Measurements from ENCODE around the gene SLC26A4.
"Not testable (repeated sequence)": the region's sequence is repeated elsewhere in the genome, so short reads cannot be mapped to it uniquely, and the experiment has no call there.

The SLC26A4 gene

DNA sequence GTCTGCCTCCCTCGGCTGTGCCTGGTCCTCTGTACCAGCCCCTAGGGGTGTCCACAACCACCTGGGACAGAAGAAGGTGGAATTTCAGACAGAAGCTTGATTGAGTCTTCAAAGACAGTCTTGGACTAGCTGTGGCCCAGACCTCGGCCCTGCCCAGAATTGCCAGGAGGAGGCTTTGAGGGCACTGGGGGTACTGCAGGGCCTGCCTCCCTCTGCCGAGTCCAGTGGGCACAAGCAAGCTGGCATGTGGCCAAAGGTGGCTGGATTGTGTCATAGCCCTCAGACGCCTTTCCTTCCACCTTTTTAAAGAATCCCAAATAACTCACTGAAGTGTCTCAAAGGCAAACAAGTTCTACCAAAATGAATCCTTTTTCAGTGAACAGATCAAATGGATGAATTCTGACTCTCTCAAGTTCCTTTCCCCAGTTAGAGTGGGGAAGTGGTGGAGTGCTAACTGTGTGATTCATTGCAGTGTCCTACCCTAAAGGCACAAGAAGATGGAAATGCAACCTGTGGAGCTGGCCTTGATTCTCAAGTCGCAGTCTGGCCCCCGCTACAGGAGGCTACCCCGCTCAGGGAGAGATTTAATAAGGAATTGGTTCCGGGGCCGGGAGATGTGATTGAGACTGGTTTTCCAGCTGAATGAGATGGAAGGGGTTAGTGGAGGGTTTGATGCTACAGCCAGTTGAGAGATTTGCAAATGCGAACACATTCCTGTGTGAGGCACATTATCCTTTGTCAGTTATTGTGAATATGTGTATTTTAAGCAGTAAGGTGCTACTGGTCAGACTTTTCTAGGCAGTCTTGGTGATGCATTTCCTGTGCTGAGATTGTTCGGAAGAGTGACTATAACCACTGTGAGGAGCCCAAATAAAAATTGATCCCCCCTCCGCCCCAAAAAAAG is 28.8 kb upstream of the SLC26A4 start:
- TF ChIP-seq Cebpa-rat (IDR thresholded peaks at IDR 0.05): no peak
- no peaks in the 10 kb centered on the region for H3K4me1 ChIP-seq
- H3K9ac ChIP-seq: no peak overlapping the region
- no peak overlapping the region for H3K4me2 ChIP-seq
- H4K20me1 ChIP-seq: no peaks in the 10 kb centered on the region
- H3K27me3 ChIP-seq: no peaks in the 10 kb centered on the region
- H3K9me3 ChIP-seq: peaks cover 5% of the 10 kb centered on the region; the same call in 1 of the 2 replicates
- H3K4me3 ChIP-seq: no peak overlapping the region
- H3K36me3 ChIP-seq: no peaks in the 10 kb centered on the region
- no peak overlapping the region for H3K27ac ChIP-seq

DNA sequence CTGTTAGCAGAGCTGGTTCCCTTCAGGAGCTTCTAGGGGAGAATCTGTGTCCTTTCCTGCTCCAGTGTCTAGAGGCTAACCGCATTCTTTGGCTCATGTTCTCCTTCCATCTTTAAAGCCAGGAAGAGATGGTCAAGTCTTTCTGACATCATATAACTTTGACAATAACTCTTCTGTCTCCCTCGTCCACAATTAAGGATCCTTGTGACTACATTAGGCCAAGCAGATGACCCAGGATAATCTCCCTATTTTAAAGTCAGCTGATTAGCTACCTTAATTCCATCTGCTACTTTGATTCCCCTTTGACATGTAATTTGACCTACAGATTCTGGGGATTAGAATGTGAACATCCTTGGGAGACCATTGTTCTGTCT is 28.1 kb upstream of the SLC26A4 start:
- Histone ChIP-seq H4K20me1 (no peaks in the 10 kb centered on the region), H3K27ac (no peak overlapping the region), H3K4me2 (no peak overlapping the region), H3K36me3 (no peaks in the 10 kb centered on the region), H3K9ac (no peak overlapping the region), H3K9me3 (no peaks in the 10 kb centered on the region), H3K4me1 (no peaks in the 10 kb centered on the region), H3K4me3 (no peak overlapping the region), H3K27me3 (no peaks in the 10 kb centered on the region)
- TF ChIP-seq Cebpa-rat (IDR thresholded peaks at IDR 0.05): no peak

GRCh38 chr7:107638594-107638993 is 22.0 kb upstream of the SLC26A4 start:
- no peak overlapping the region for H3K4me3 ChIP-seq
- no peaks in the 10 kb centered on the region for H4K20me1 ChIP-seq

GRCh38 chr7:107639070-107639469 is 21.6 kb upstream of the SLC26A4 start:
- H3K36me3 ChIP-seq, H3K4me3 ChIP-seq, H3K9ac ChIP-seq, H3K27ac ChIP-seq, H3K27me3 ChIP-seq, H3K9me3 ChIP-seq, H3K4me1 ChIP-seq, H4K20me1 ChIP-seq: not testable (repeated sequence)
- peak overlapping the region; percentile 43; the same call in 1 of the 2 replicates for H3K4me2 ChIP-seq

More at GRCh38 chr7:107638594-107638993, 22.0 kb upstream of the SLC26A4 start:
- Histone ChIP-seq H3K27me3 (no peaks in the 10 kb centered on the region), H3K27ac (no peak overlapping the region), H3K4me2 (peak overlapping the region; percentile 43; the same call in 1 of the 2 replicates), H3K9ac (no peak overlapping the region), H3K4me1 (peaks cover 7% of the 10 kb centered on the region; the same call in 1 of the 2 replicates), H3K36me3 (no peaks in the 10 kb centered on the region), H3K9me3 (no peaks in the 10 kb centered on the region)
- no peak for TF ChIP-seq Cebpa-rat (IDR thresholded peaks at IDR 0.05)

DNA sequence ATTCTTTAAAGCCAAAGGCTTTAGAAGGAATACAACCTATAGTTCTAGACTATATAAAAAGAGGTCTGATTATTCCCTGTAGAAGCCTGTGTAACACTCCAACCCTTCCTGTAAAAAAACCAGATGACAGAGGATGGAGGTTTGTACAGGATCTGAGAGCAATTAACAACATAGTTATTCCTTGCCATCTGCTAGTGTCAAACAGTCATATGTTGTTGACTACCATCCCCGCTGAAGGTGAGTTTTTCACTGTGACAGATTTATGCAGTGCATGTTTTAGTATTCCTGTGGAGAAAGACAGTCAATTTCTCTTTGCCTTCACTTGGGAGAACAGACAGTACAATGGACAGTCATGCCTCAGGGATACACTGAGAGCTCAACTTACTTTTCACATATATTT is 19.0 kb upstream of the SLC26A4 start:
- Histone ChIP-seq H3K36me3 (no peaks in the 10 kb centered on the region), H4K20me1 (no peaks in the 10 kb centered on the region), H3K27me3 (no peaks in the 10 kb centered on the region), H3K4me2 (no peak overlapping the region), H3K4me3 (no peak overlapping the region), H3K4me1 (peaks cover 7% of the 10 kb centered on the region; the same call in 1 of the 2 replicates), H3K9me3 (no peaks in the 10 kb centered on the region), H3K27ac (no peak overlapping the region), H3K9ac (no peak overlapping the region)
- no peak for TF ChIP-seq Cebpa-rat (IDR thresholded peaks at IDR 0.05)

DNA sequence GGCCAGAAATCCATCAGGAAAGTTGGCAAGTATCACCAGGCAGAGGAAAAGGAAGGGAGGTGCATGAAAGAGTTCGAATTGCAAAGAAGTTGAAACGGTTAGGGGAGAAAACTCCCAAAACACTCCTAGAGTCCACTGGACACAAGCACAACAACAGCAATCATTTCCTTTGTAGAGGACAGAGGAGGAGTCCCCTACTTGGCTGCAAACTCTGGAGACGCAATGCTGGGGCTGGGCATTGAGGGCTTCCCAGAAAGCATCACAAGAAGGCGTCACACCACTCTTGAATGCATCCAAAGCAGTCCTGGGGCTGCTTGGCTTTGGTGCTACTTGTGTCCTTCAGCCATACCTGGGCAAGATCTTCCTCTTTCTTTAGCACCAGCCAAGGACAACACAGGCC is 18.1 kb upstream of the SLC26A4 start:
- TF ChIP-seq Cebpa-rat (IDR thresholded peaks at IDR 0.05): no peak
- H4K20me1 ChIP-seq: no peaks in the 10 kb centered on the region
- H3K4me2 ChIP-seq: no peak overlapping the region
- H3K27ac ChIP-seq: no peak overlapping the region
- no peak overlapping the region for H3K9ac ChIP-seq
- H3K4me1 ChIP-seq: peaks cover 7% of the 10 kb centered on the region; the same call in 1 of the 2 replicates
- no peaks in the 10 kb centered on the region for H3K27me3 ChIP-seq
- no peaks in the 10 kb centered on the region for H3K36me3 ChIP-seq
- no peaks in the 10 kb centered on the region for H3K9me3 ChIP-seq
- no peak overlapping the region for H3K4me3 ChIP-seq

DNA sequence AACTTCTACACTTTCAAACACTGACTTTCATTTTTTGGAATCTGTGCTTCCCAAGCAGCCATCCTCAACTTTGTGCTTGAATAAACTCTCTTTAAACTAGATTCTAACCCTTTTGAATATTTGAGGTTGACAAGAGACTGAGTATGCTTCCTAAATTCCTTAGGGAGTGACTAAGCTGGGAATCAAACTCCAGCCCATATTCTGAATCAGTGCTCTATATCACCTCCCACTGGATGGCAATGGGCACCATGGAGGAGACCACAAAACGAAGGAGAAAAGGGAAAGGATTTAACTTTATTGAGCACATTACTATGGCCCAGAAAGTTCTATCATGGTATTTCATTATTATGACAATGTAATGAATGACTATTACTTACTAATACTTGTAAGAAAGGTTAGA is 17.2 kb upstream of the SLC26A4 start:
- H3K36me3 ChIP-seq: no peaks in the 10 kb centered on the region
- H3K4me3 ChIP-seq: no peak overlapping the region
- no peak overlapping the region for H3K27ac ChIP-seq
- no peaks in the 10 kb centered on the region for H4K20me1 ChIP-seq
- no peak overlapping the region for H3K4me2 ChIP-seq
- no peaks in the 10 kb centered on the region for H3K9me3 ChIP-seq
- no peak overlapping the region for H3K9ac ChIP-seq
- no peak for TF ChIP-seq Cebpa-rat (IDR thresholded peaks at IDR 0.05)
- peaks cover 5% of the 10 kb centered on the region; the same call in 1 of the 2 replicates for H3K4me1 ChIP-seq
- no peaks in the 10 kb centered on the region for H3K27me3 ChIP-seq

GRCh38 chr7:107643938-107644308 is 16.7 kb upstream of the SLC26A4 start:
- H3K4me1 ChIP-seq: peaks cover under 1% of the 10 kb centered on the region; the same call in 1 of the 2 replicates
- no peaks in the 10 kb centered on the region for H3K36me3 ChIP-seq
- no peak overlapping the region for H3K27ac ChIP-seq
- TF ChIP-seq Cebpa-rat (IDR thresholded peaks at IDR 0.05): no peak
- no peaks in the 10 kb centered on the region for H4K20me1 ChIP-seq
- H3K27me3 ChIP-seq: no peaks in the 10 kb centered on the region
- no peak overlapping the region for H3K4me2 ChIP-seq
- no peak overlapping the region for H3K9ac ChIP-seq
- H3K4me3 ChIP-seq: no peak overlapping the region
- no peaks in the 10 kb centered on the region for H3K9me3 ChIP-seq

DNA sequence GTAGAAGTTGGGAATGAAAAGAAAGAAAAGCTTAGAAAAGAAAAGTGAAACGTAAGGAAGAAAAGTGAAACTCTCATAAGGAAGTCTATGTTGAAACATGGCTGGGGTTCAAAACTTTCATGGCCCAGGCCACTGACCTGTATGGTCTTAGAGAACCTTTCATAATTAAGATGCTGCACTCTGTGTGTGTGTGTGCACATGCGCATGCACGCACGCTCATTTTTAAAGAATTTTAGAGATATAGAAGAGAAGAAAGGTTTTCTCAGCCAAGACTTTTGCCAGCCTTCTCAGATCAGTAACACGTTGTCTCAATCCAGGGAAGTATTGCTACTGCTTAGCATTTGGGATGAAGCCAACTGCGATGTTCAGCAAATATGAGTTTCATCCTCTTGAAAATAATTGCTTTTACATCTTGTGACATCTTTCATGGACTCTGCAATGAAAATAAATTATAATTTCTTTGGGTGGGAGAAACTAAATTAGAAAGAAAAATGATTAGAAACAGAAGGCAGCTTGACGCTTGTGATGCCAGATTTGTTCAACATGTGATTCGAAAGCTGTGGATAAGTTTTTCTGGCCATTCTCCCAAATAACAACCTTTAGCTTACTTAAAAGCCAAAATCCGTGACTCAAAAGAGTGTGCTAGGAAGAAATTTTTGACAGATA is 16.2 kb upstream of the SLC26A4 start:
- Histone ChIP-seq H3K27ac (no peak overlapping the region), H3K27me3 (no peaks in the 10 kb centered on the region), H3K4me3 (no peak overlapping the region), H4K20me1 (no peaks in the 10 kb centered on the region), H3K36me3 (no peaks in the 10 kb centered on the region), H3K4me1 (no peaks in the 10 kb centered on the region), H3K9me3 (no peaks in the 10 kb centered on the region), H3K4me2 (no peak overlapping the region), H3K9ac (no peak overlapping the region)
- TF ChIP-seq Cebpa-rat (IDR thresholded peaks at IDR 0.05): no peak

DNA sequence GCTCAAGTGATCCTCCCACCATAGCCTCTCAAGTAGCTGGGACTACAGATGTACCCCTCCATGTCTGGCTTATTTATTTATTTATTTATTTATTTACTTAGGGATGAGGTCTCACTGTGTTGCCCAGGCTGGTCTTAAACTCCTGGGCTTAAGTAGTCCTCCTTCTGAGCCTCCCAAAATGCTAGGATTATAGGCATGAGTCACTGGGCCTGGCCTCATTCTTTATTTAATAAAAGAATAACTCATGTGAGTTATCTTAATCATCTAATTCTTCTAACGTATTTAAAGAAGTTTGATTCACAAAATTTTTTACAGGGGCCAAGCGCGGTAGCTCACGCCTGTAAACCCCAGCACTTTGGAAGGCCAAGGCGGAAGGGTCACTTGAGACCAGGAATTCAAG is 8.0 kb upstream of the SLC26A4 start:
- no peaks in the 10 kb centered on the region for H3K4me1 ChIP-seq
- no peak for TF ChIP-seq Cebpa-rat (IDR thresholded peaks at IDR 0.05)
- peaks cover 9% of the 10 kb centered on the region for H3K9me3 ChIP-seq
- H3K36me3 ChIP-seq: no peaks in the 10 kb centered on the region
- H3K27me3 ChIP-seq: no peaks in the 10 kb centered on the region
- H3K9ac ChIP-seq: no peak overlapping the region
- no peaks in the 10 kb centered on the region for H4K20me1 ChIP-seq
- no peak overlapping the region for H3K4me3 ChIP-seq
- no peak overlapping the region for H3K4me2 ChIP-seq
- H3K27ac ChIP-seq: no peak overlapping the region

All from BLaER1 (cell line).